ENCODE measurements around the gene GRIK4.
A peak's percentile ranks its signal among the peaks of the same experiment; 100 is the strongest.

GRIK4 gene

DNA sequence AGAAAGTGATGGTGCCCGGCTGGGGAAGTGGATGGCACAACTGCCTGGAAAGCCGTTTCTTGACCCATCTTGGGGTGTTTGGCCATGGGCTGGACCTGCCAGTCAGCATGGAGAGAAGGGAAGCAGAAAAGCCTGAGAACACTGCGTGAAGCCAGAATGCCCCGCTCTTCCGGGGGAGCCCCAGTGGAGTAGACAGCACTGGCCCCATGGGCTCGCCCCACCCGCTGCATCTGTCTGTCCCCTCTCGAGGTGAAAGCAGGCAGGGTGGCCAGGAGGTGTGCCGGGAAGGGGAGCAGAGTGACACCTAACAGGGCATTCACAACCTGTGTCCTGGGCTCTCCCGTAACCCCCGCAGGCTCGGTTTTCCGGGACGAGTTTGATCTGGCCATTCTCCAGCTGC, 455.3 kb downstream of the GRIK4 start:
- Histone ChIP-seq H3K27me3 (no peaks in the 10 kb centered on the region), H3K9me3 (no peaks in the 10 kb centered on the region), H3K4me2 (no peak overlapping the region)

DNA sequence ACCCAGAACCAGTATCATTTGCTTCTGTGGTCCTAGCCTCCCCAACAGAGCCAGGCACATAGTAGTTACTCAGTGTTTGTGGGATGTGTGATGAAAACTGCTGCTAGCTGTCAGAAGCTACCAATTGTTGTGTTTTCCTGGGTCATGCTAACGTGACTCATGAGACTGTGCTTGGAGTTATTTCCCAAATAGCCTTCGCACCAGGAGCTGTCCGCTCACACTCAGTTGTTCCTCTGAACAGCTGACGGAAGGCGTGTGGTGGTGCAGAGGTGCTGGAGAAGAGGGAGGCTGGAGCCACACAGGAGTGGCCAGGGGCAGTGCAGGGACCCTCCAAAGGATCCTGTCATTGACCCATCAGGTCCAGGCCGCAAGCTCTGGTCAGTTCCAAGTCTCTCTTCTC, 458.4 kb downstream of the GRIK4 start:
- Histone ChIP-seq H3K4me1 (no peaks in the 10 kb centered on the region), H3K9ac (no peak overlapping the region)
- no peak for TF ChIP-seq Cebpa-rat (IDR thresholded peaks at IDR 0.05)

More for the DNA sequence above, 455.3 kb downstream of the GRIK4 start:
- H3K36me3 ChIP-seq = no peaks in the 10 kb centered on the region
- H4K20me1 ChIP-seq = no peaks in the 10 kb centered on the region
- no peak overlapping the region for H3K27ac ChIP-seq
- no peak overlapping the region for H3K9ac ChIP-seq
- no peak overlapping the region for H3K4me3 ChIP-seq
- no peaks in the 10 kb centered on the region for H3K4me1 ChIP-seq
- no peak for TF ChIP-seq Cebpa-rat (IDR thresholded peaks at IDR 0.05)

DNA sequence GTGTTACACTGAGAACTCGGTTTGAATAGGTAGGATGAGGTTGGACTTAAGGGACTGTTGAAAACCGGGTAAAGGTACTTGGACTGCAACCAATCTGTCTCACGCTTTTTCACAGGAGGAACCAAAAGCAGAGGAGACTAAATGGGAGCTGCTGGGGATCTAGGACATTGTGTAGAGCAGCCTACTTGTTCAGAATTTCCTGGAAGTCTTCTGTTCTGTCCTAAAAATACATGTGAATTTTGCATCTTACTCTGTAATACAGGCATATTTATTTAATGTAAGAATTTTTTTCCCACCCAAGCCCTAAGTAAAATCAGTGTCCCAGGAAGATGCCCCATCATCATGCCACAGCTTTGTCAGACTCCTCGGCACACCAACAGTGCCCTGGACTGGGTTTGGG, 460.3 kb downstream of the GRIK4 start:
- Histone ChIP-seq H3K9ac (no peak overlapping the region), H3K27me3 (no peaks in the 10 kb centered on the region), H3K9me3 (no peaks in the 10 kb centered on the region), H4K20me1 (no peaks in the 10 kb centered on the region), H3K4me3 (no peak overlapping the region), H3K4me1 (no peaks in the 10 kb centered on the region), H3K4me2 (no peak overlapping the region), H3K27ac (no peak overlapping the region), H3K36me3 (no peaks in the 10 kb centered on the region)
- TF ChIP-seq Cebpa-rat (IDR thresholded peaks at IDR 0.05) = no peak

More for the DNA sequence above, 458.4 kb downstream of the GRIK4 start:
- Histone ChIP-seq H3K4me3 (no peak overlapping the region), H3K27ac (no peak overlapping the region), H3K27me3 (no peaks in the 10 kb centered on the region), H3K4me2 (no peak overlapping the region), H4K20me1 (no peaks in the 10 kb centered on the region), H3K36me3 (no peaks in the 10 kb centered on the region), H3K9me3 (no peaks in the 10 kb centered on the region)

GRCh38 chr11:120972621-120973020, 461.1 kb downstream of the GRIK4 start:
- no peak for TF ChIP-seq Cebpa-rat (IDR thresholded peaks at IDR 0.05)
- H3K27me3 ChIP-seq = no peaks in the 10 kb centered on the region

GRCh38 chr11:120973501-120973900, 462.0 kb downstream of the GRIK4 start:
- Histone ChIP-seq H3K4me1 (no peaks in the 10 kb centered on the region), H3K9me3 (no peaks in the 10 kb centered on the region), H3K9ac (no peak overlapping the region), H3K27me3 (no peaks in the 10 kb centered on the region), H3K4me3 (no peak overlapping the region), H4K20me1 (no peaks in the 10 kb centered on the region), H3K4me2 (no peak overlapping the region), H3K27ac (no peak overlapping the region), H3K36me3 (no peaks in the 10 kb centered on the region)
- no peak for TF ChIP-seq Cebpa-rat (IDR thresholded peaks at IDR 0.05)

More at GRCh38 chr11:120972621-120973020, 461.1 kb downstream of the GRIK4 start:
- Histone ChIP-seq H3K27ac (no peak overlapping the region), H3K4me1 (no peaks in the 10 kb centered on the region), H3K9ac (no peak overlapping the region), H3K36me3 (no peaks in the 10 kb centered on the region), H4K20me1 (no peaks in the 10 kb centered on the region), H3K4me2 (no peak overlapping the region), H3K9me3 (no peaks in the 10 kb centered on the region), H3K4me3 (no peak overlapping the region)

- Histone ChIP-seq H3K4me2 (no peak overlapping the region), H3K4me1 (no peaks in the 10 kb centered on the region), H3K27ac (no peak overlapping the region), H3K27me3 (no peaks in the 10 kb centered on the region), H3K4me3 (no peak overlapping the region), H3K9me3 (no peaks in the 10 kb centered on the region), H3K36me3 (no peaks in the 10 kb centered on the region), H4K20me1 (no peaks in the 10 kb centered on the region), H3K9ac (no peak overlapping the region)
- TF ChIP-seq Cebpa-rat (IDR thresholded peaks at IDR 0.05) = no peak
Measured at GRCh38 chr11:120974466-120974865, 462.9 kb downstream of the GRIK4 start.

DNA sequence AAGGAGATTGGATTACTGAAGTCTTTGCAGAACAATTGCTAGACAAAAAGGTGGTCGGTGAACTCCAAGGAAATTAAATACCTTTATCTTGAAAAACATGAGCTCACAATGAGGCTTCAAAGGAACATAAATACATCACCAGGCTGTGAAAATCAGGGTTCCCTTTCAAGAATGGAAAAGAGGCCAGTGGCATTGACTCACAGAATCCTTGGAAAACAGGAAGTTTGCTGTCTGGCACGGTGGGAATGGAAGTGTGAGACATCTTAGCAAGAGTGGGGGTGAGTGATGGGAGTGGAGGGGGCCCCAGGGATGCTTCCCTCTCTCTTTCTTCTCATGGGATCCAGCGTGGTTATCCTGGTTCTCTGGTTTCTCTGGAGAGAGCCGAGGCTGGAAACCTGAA, 463.4 kb downstream of the GRIK4 start:
- Histone ChIP-seq H3K27me3 (no peaks in the 10 kb centered on the region), H3K4me3 (no peak overlapping the region), H3K36me3 (no peaks in the 10 kb centered on the region), H4K20me1 (no peaks in the 10 kb centered on the region), H3K27ac (no peak overlapping the region), H3K9me3 (no peaks in the 10 kb centered on the region), H3K4me1 (no peaks in the 10 kb centered on the region), H3K4me2 (no peak overlapping the region), H3K9ac (no peak overlapping the region)
- no peak for TF ChIP-seq Cebpa-rat (IDR thresholded peaks at IDR 0.05)

- Histone ChIP-seq H4K20me1 (no peaks in the 10 kb centered on the region), H3K4me3 (no peak overlapping the region), H3K4me2 (no peak overlapping the region), H3K27me3 (no peaks in the 10 kb centered on the region), H3K9ac (no peak overlapping the region), H3K9me3 (no peaks in the 10 kb centered on the region), H3K4me1 (no peaks in the 10 kb centered on the region), H3K36me3 (no peaks in the 10 kb centered on the region), H3K27ac (no peak overlapping the region)
- no peak for TF ChIP-seq Cebpa-rat (IDR thresholded peaks at IDR 0.05)
Measured at GRCh38 chr11:120977266-120978137, 466.0 kb downstream of the GRIK4 start.

DNA sequence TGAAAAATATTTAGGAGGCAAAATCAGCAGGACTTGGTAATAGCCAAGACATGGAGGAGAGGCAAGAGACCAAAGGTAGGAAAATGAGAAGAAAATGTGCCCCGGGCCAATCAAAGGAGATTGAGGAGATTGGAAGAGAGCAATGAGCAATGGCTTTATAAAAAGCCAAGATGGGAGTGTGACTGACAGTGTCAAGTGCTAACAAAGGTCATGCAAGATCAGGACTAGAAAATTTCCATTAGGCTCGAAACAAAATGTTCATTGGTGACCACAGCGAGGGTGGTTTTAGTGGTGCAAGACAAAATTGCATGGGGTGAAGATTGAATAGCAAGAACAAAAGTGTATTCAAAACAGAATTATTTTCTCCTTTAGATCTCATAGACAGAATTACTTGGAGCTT, 467.2 kb downstream of the GRIK4 start:
- no peaks in the 10 kb centered on the region for H3K36me3 ChIP-seq
- no peak overlapping the region for H3K27ac ChIP-seq
- no peaks in the 10 kb centered on the region for H3K4me1 ChIP-seq
- H3K9ac ChIP-seq = no peak overlapping the region
- H3K27me3 ChIP-seq = no peaks in the 10 kb centered on the region
- TF ChIP-seq Cebpa-rat (IDR thresholded peaks at IDR 0.05) = no peak
- H3K4me2 ChIP-seq = no peak overlapping the region
- no peaks in the 10 kb centered on the region for H4K20me1 ChIP-seq
- H3K4me3 ChIP-seq = no peak overlapping the region
- H3K9me3 ChIP-seq = no peaks in the 10 kb centered on the region

- peaks cover 4% of the 10 kb centered on the region for H3K4me1 ChIP-seq
- no peaks in the 10 kb centered on the region for H4K20me1 ChIP-seq
- peak overlapping the region; percentile 64 for H3K4me3 ChIP-seq
- no peaks in the 10 kb centered on the region for H3K36me3 ChIP-seq
- peak overlapping the region; percentile 28; the same call in 1 of the 2 replicates for H3K9ac ChIP-seq
- H3K4me2 ChIP-seq = peak overlapping the region; percentile 93
- no peaks in the 10 kb centered on the region for H3K9me3 ChIP-seq
- no peak for TF ChIP-seq Cebpa-rat (IDR thresholded peaks at IDR 0.05)
- no peak overlapping the region for H3K27ac ChIP-seq
- no peaks in the 10 kb centered on the region for H3K27me3 ChIP-seq
Measured at GRCh38 chr11:120985718-120986569, 474.4 kb downstream of the GRIK4 start.
